Right atrium auricular region (tissue), 2 donors: ENCODE results near the gene HSD17B1. TPM values are rescaled to one million over a fixed set of nuclear protein-coding genes. Genes with fewer than 3 reads are reported as not detected.
A peak's percentile ranks its signal among the peaks of the same experiment; 100 is the strongest.

Source experiments
- DNase-seq: peaks from one replicate; pipeline ENCODE4 v3.0.0-alpha.2; 2019; ENCODE audit warnings: low spot score
- H3K27ac ChIP-seq, 2 donors: fragments of 200-600 bp; sonication (generic); 1 replicate in 1 of 2; 2 replicates in 1 of 2; pipeline ENCODE4 v1.5.1; 2016 to 2019
- H3K27me3 ChIP-seq, 2 donors: fragments of 200-600 bp; sonication (generic); one replicate each; pipeline versions ENCODE4 v1.5.1 to v1.6.0; 2017 to 2019
- H3K36me3 ChIP-seq: fragments of 200-600 bp; sonication (generic); one replicate; pipeline ENCODE4 v1.5.1; 2016
- H3K4me1 ChIP-seq, 2 donors: fragments of 200-600 bp; sonication (generic); one replicate each; pipeline versions ENCODE4 v1.5.1 to v1.6.0; 2017 to 2019
- H3K4me3 ChIP-seq, 2 donors: fragments of 200-600 bp; sonication (generic); 1 replicate in 1 of 2; 2 replicates in 1 of 2; pipeline ENCODE4 v1.5.1; 2017 to 2019; ENCODE audit warnings: mild to moderate bottlenecking in 1 of 2, moderate library complexity in 1 of 2
- H3K9me3 ChIP-seq, 2 donors: fragments of 200-600 bp; sonication (generic); one replicate each; pipeline ENCODE4 v1.5.1; 2019
- CTCF ChIP-seq, 2 donors: fragments of 200-600 bp; sonication (generic); IDR thresholded peaks; one replicate each; pipeline ENCODE4 v1.5.1; 2019; ENCODE audit warnings: antibody characterized with exemption in 2 of 2
- total RNA-seq, 2 donors: library from RNA; depleted of rRNA; stranded (reverse); fragments of >200 nt; gene quantifications; one replicate each; pipeline ENCODE4 v1.1.0, GENCODE V29; 2016

The HSD17B1 gene
- total RNA-seq, 2 donors from 2014 or later = 0.39 to 0.78 TPM

- peak overlapping the region; percentile 91 to 98 for H3K27ac ChIP-seq
- no peak for DNase-seq
- H3K4me1 ChIP-seq = peaks cover 4 to 85% of the 10 kb centered on the region in 2 donors
- no peak for TF ChIP-seq CTCF (IDR thresholded peaks at IDR 0.05)
- no peaks in the 10 kb centered on the region for H3K36me3 ChIP-seq
- H3K4me3 ChIP-seq = no peak overlapping the region
- H3K27me3 ChIP-seq = no peaks in the 10 kb centered on the region
- H3K9me3 ChIP-seq = no peaks in the 10 kb centered on the region
These were observed 31.0 kb upstream of the HSD17B1 start for GRCh38 chr17:42521666-42522262.

GRCh38 chr17:42522263-42522790 lies 30.4 kb upstream of the HSD17B1 start:
- TF ChIP-seq CTCF (IDR thresholded peaks at IDR 0.05) = no peak
- no peak for DNase-seq
- H3K4me3 ChIP-seq = no peak overlapping the region

GRCh38 chr17:42522798-42523278 lies 29.9 kb upstream of the HSD17B1 start:
- DNase-seq = no peak
- no peaks in the 10 kb centered on the region for H3K27me3 ChIP-seq
- TF ChIP-seq CTCF (IDR thresholded peaks at IDR 0.05) = no peak
- H3K4me3 ChIP-seq = no peak overlapping the region
- no peaks in the 10 kb centered on the region for H3K36me3 ChIP-seq
- H3K9me3 ChIP-seq = no peaks in the 10 kb centered on the region
- H3K4me1 ChIP-seq = peaks cover 2 to 82% of the 10 kb centered on the region in 2 donors
- H3K27ac ChIP-seq = peak overlapping the region; percentile 91 to 98

More at GRCh38 chr17:42522263-42522790, 30.4 kb upstream of the HSD17B1 start:
- Histone ChIP-seq H3K4me1 (peaks cover 4 to 85% of the 10 kb centered on the region in 2 donors), H3K36me3 (no peaks in the 10 kb centered on the region), H3K9me3 (no peaks in the 10 kb centered on the region), H3K27me3 (no peaks in the 10 kb centered on the region), H3K27ac (peak overlapping the region; percentile 91 to 98)

- Histone ChIP-seq H3K4me1 (peaks cover 0 to 58% of the 10 kb centered on the region in 2 donors), H3K27ac (peak overlapping the region; percentile 60 to 62), H3K36me3 (no peaks in the 10 kb centered on the region), H3K9me3 (no peaks in the 10 kb centered on the region), H3K4me3 (no peak overlapping the region), H3K27me3 (no peaks in the 10 kb centered on the region)
- TF ChIP-seq CTCF (IDR thresholded peaks at IDR 0.05) = no peak
- DNase-seq = no peak
These were observed 27.5 kb upstream of the HSD17B1 start for GRCh38 chr17:42525221-42525620.

GRCh38 chr17:42526031-42526444 lies 26.7 kb upstream of the HSD17B1 start:
- DNase-seq = no peak
- H3K4me3 ChIP-seq = no peak overlapping the region
- H3K27ac ChIP-seq = peak overlapping the region; percentile 60 to 62
- no peaks in the 10 kb centered on the region for H3K27me3 ChIP-seq
- no peak for TF ChIP-seq CTCF (IDR thresholded peaks at IDR 0.05)
- H3K4me1 ChIP-seq = peaks cover 0 to 50% of the 10 kb centered on the region in 2 donors
- no peaks in the 10 kb centered on the region for H3K36me3 ChIP-seq
- H3K9me3 ChIP-seq = no peaks in the 10 kb centered on the region
